OCI-LY1 (cell line): ENCODE results near the gene KIAA2012.

Experiments used
- EZH2 ChIP-seq: fragments of 200-600 bp; sonication (generic), shearing (Covaris generic); IDR thresholded peaks from 2 replicates; pipeline ENCODE4 v1.8.0; 2017; ENCODE audit warnings: borderline replicate concordance, mixed run types, mild to moderate bottlenecking, antibody characterized with exemption, low read length, moderate library complexity, mixed read lengths
- TF ChIP-seq, protein P1 (sequence below): fragments of 200-600 bp; sonication (generic), shearing (Covaris generic); IDR thresholded peaks from 2 replicates; pipeline ENCODE4 v1.5.1; 2017; ENCODE audit warnings: mild to moderate bottlenecking, antibody characterized with exemption, low read length, moderate library complexity, mixed read lengths

DNA sequence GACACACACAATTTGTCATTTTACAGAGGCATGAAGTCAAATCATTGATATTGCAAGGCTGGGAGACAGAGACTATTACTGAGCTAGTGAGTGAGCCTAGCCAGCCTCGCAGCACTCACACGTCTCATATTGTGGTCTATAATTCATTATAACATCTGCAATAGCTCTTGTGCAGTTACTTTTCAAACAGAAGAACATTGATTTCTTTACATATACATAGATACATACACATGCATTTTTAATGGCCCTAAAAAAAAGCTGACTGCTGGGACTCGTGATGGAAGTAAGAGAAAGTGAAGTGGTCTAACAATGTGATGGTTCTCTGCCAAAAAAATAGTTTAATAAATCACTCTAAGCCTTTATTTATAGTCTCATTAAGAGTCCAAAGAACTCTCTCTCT lies 56.8 kb downstream of the KIAA2012 start:
- TF ChIP-seq, protein P1, sequence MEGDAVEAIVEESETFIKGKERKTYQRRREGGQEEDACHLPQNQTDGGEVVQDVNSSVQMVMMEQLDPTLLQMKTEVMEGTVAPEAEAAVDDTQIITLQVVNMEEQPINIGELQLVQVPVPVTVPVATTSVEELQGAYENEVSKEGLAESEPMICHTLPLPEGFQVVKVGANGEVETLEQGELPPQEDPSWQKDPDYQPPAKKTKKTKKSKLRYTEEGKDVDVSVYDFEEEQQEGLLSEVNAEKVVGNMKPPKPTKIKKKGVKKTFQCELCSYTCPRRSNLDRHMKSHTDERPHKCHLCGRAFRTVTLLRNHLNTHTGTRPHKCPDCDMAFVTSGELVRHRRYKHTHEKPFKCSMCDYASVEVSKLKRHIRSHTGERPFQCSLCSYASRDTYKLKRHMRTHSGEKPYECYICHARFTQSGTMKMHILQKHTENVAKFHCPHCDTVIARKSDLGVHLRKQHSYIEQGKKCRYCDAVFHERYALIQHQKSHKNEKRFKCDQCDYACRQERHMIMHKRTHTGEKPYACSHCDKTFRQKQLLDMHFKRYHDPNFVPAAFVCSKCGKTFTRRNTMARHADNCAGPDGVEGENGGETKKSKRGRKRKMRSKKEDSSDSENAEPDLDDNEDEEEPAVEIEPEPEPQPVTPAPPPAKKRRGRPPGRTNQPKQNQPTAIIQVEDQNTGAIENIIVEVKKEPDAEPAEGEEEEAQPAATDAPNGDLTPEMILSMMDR = no peak
- TF ChIP-seq EZH2 = no peak
